T-helper 17 cell (primary cell): ENCODE measurements around the gene PLVAP. TPM values are rescaled to one million over a fixed set of nuclear protein-coding genes. Genes with fewer than 3 reads are reported as not detected.

ENCODE experiments used
- ATAC-seq: fragments of 150-1000 bp; cut with Tn5 transposase; 2 replicates; pipeline ENCODE4 v1.10.0; 2021; ENCODE audit warnings: mild to moderate bottlenecking, moderate library complexity
- DNase-seq, 3 donors: peaks; one replicate each; pipeline versions ENCODE4 v3.0.0 to v3.0.0-alpha.2; 2020 to 2021
- H3K9me3 ChIP-seq: one replicate; pipeline ENCODE4 v1.7.0; 2013; ENCODE audit warnings: low read length, mild to moderate bottlenecking; ENCODE audit not compliant: control insufficient read depth, poor library complexity, severe bottlenecking
- H3K27ac Mint-ChIP-seq: one replicate; pipeline ENCODE4 v1.8.0; 2022; ENCODE audit warnings: mild to moderate bottlenecking, moderate library complexity, mixed read lengths
- H3K27me3 Mint-ChIP-seq: one replicate; pipeline ENCODE4 v1.8.0; 2022; ENCODE audit warnings: mixed read lengths
- H3K36me3 Mint-ChIP-seq: one replicate; pipeline ENCODE4 v1.8.0; 2022; ENCODE audit warnings: low read depth, mixed read lengths
- H3K4me1 Mint-ChIP-seq: one replicate; pipeline ENCODE4 v1.8.0; 2022; ENCODE audit warnings: mild to moderate bottlenecking, mixed read lengths
- H3K4me3 Mint-ChIP-seq: one replicate; pipeline ENCODE4 v1.8.0; 2022; ENCODE audit warnings: mild to moderate bottlenecking, moderate library complexity, mixed read lengths
- total RNA-seq, 4 donors: library from RNA in 2 of 4; stranded (reverse) in 2 of 4; gene quantifications; one replicate each; pipeline ENCODE4 v1.2.3 and lab custom pipeline; 2022 to 2026

Gene PLVAP
- total RNA-seq, 2 donors from 2014 or later, result not detected

- H3K9me3 ChIP-seq, result no peaks in the 10 kb centered on the region
- no peaks in the 10 kb centered on the region for H3K36me3 Mint-ChIP-seq
- peaks cover 33% of the 10 kb centered on the region for H3K4me1 Mint-ChIP-seq
- peak; percentile 94 to 98 (median 95) for DNase-seq
- H3K27ac Mint-ChIP-seq, result peak within 1 kb of the TSS; percentile 91
- peak within 1 kb of the TSS; percentile 97 for H3K4me3 Mint-ChIP-seq
- H3K27me3 Mint-ChIP-seq, result no peaks in the 10 kb centered on the region
- peak; percentile 87 for ATAC-seq
These were observed 67.8 kb downstream of the PLVAP start, which contains the start of gene DDA1 for GRCh38 chr19:17309198-17309964. Gene DDA1, plus strand, starts transcription at chr19:17309563. Its CDS starts 92 bp downstream, at chr19:17309655.

DNA sequence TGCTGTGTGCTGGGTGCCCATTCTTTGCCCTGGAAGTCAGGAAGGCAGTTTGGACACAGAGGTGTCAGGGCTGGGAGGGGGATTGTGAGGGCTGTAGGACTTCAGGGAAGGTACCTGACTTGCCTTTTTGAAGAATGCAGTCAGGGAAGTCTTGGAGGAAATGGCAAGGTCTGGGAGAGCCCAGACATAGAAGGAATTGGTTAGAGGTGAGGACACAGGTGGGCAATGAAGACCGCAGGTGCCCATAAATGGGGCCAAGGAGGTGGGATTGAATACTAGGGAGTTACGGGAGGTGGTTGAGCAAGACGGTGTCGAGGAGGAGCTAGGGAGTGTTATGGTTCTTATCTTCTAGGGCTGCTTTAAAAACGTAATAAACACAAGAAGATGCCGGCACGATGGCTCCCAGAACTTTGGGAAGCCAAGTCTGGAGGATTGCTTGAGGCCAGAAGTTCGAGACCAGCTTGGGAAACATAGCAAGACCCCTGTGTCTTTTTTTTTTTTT is 69.2 kb downstream of the PLVAP start:
- DNase-seq, result no peak
- no peaks in the 10 kb centered on the region for H3K27me3 Mint-ChIP-seq
- no peaks in the 10 kb centered on the region for H3K36me3 Mint-ChIP-seq
- no peak overlapping the region for H3K27ac Mint-ChIP-seq
- ATAC-seq, result no peak
- no peaks in the 10 kb centered on the region for H3K9me3 ChIP-seq
- H3K4me3 Mint-ChIP-seq, result peak overlapping the region; percentile 79
- peaks cover 38% of the 10 kb centered on the region for H3K4me1 Mint-ChIP-seq

GRCh38 chr19:17306285-17306714 is 70.8 kb downstream of the PLVAP start:
- Mint-ChIP-seq H3K27ac (peak overlapping the region; percentile 88), H3K4me3 (peak overlapping the region; percentile 85), H3K27me3 (no peaks in the 10 kb centered on the region), H3K36me3 (no peaks in the 10 kb centered on the region), H3K4me1 (peaks cover 38% of the 10 kb centered on the region)
- DNase-seq (no peak), ATAC-seq (no peak)
- H3K9me3 ChIP-seq, result no peaks in the 10 kb centered on the region

GRCh38 chr19:17305517-17306284 is 71.4 kb downstream of the PLVAP start, which contains the start of gene MRPL34:
Gene MRPL34, plus strand, starts transcription at chr19:17305872. Its CDS starts 21 bp downstream, at chr19:17305893.
- DNase-seq (peak; percentile 84 to 91 (median 87)), ATAC-seq (peak; percentile 63)
- Mint-ChIP-seq H3K36me3 (no peaks in the 10 kb centered on the region), H3K4me3 (peak within 1 kb of the TSS; percentile 85), H3K27ac (peak within 1 kb of the TSS; percentile 88), H3K4me1 (peaks cover 36% of the 10 kb centered on the region), H3K27me3 (no peaks in the 10 kb centered on the region)
- no peaks in the 10 kb centered on the region for H3K9me3 ChIP-seq

DNA sequence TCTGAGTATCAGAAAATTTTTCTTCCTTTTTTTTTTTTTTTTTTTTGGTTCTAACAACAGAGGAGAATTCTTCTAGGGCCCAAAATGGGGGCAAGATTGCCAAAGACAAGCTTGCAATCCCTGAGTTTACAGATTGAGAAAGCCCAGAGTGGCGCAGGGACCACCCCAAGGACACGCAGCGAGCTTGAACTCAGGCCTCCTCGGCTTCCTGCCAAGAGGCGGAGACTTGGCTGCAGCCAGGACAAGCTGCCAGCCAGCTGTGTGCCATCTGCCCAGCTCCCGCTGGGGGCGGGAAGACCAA is 72.0 kb downstream of the PLVAP start:
- Mint-ChIP-seq H3K27ac (peak overlapping the region; percentile 88), H3K27me3 (no peaks in the 10 kb centered on the region), H3K36me3 (no peaks in the 10 kb centered on the region), H3K4me3 (peak overlapping the region; percentile 85), H3K4me1 (peaks cover 33% of the 10 kb centered on the region)
- H3K9me3 ChIP-seq, result no peaks in the 10 kb centered on the region
- DNase-seq, result no peak
- ATAC-seq, result no peak

DNA sequence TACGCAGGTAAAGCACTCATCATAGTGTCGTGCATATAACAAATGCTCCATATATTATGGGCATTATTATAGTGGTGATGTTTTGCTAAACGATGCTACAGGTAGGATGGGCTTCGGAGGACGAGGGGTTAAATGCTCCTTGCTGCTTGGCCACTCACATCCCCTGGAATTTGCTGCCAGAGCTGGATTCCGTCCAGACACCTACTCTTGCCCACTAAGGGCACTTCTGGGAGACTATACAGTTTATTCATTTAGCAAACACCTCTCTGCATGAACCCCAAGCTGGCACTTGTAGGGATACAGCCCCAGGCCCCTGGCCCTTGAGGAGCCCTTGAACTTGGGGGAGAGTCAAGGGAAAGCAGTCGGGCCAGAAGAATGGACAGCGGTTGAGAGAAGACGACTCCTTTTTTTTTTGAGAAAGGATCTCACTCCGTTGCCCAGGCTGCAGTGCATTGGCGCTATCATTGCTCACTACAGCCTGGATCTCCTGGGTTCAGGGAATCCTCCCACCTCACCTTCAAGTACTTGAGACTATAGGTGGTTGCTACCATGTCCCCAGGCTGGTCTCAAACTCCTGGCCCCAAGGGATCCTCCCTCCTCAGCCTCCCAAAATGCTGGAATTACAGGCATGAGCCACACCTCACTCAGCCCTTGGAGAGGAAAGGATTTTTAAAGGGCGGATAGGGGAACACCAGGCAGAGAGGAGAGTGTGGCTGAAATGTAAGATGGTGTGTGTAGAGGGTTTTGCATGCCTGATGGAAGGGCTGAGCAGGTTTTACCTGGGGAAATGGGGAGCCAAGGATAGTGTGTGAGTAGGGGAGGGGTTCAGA is 72.5 kb downstream of the PLVAP start:
- Mint-ChIP-seq H3K36me3 (no peaks in the 10 kb centered on the region), H3K27me3 (no peaks in the 10 kb centered on the region), H3K4me3 (peak overlapping the region; percentile 21), H3K27ac (peak overlapping the region; percentile 88), H3K4me1 (peaks cover 30% of the 10 kb centered on the region)
- no peaks in the 10 kb centered on the region for H3K9me3 ChIP-seq
- ATAC-seq (no peak), DNase-seq (no peak)

GRCh38 chr19:17303940-17304267 is 73.2 kb downstream of the PLVAP start:
- peak overlapping the region; percentile 71 for H3K27ac Mint-ChIP-seq
- DNase-seq, result no peak
- ATAC-seq, result no peak
- H3K4me3 Mint-ChIP-seq, result peak overlapping the region; percentile 87
- H3K36me3 Mint-ChIP-seq, result no peaks in the 10 kb centered on the region
- H3K9me3 ChIP-seq, result no peaks in the 10 kb centered on the region
- H3K4me1 Mint-ChIP-seq, result peaks cover 24% of the 10 kb centered on the region
- H3K27me3 Mint-ChIP-seq, result no peaks in the 10 kb centered on the region

GRCh38 chr19:17303167-17303939 is 73.8 kb downstream of the PLVAP start, which contains the start of gene ABHD8:
Gene ABHD8, minus strand, starts transcription at chr19:17303425. Its CDS starts 1,809 bp downstream, at chr19:17301616.
- Mint-ChIP-seq H3K27ac (peak within 1 kb of the TSS; percentile 71), H3K27me3 (no peaks in the 10 kb centered on the region), H3K4me1 (peaks cover 24% of the 10 kb centered on the region), H3K4me3 (peak within 1 kb of the TSS; percentile 87), H3K36me3 (no peaks in the 10 kb centered on the region)
- DNase-seq (peak; percentile 87 to 93 (median 89)), ATAC-seq (peak; percentile 80)
- H3K9me3 ChIP-seq, result no peaks in the 10 kb centered on the region

DNA sequence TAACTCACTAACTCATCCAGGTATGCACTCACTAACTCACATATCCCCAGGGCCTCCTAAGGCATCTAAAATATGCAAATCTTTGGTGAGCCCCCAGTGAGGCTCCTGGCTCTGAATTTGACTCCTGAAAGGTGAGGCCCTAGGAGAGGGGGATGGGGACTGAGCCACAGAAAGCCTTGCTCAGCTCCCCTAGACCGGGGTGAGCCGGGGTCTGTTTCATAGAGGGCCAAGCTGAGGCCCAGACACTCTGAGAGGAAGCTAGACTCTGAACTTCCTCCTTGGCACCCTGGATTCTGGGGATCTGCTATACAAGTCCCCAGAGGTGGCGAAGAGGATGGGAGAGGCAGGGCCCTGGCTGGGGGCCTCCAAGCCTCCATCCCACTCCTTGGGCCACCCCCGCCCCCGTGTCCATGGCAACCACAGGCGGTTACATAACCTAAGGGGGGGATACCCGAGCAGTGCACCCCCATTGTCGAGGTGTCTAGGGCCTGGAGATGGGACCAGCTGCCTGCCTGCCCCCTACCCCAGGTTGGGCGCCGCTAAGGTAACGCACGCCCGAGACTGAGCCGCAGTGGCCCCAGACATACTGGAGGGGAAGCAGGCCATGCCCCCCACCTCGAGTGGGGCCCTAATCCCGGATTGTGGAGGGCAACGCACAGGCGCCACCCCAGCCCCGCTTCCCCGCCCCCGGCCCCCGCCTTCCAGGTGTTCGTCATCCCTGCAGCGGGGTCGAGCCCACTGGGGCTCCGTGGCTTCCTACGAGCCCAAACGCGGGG is 74.6 kb downstream of the PLVAP start:
- Mint-ChIP-seq H3K36me3 (no peaks in the 10 kb centered on the region), H3K4me1 (peaks cover 20% of the 10 kb centered on the region), H3K4me3 (peak overlapping the region; percentile 87), H3K27me3 (no peaks in the 10 kb centered on the region), H3K27ac (no peak overlapping the region)
- DNase-seq (no peak), ATAC-seq (no peak)
- no peaks in the 10 kb centered on the region for H3K9me3 ChIP-seq
